NCI-H1105 treated with DMSO at 0.1 percent for 48 hours (cell line): ENCODE data around the gene MBL2.

Experiments
- DNase-seq: peaks from one replicate; lab custom pipeline; 2025; lab: John Stamatoyannopoulos, UW

The MBL2 gene

GRCh38 chr10:52771534-52772445, 794 bp downstream of the MBL2 start:
- DNase-seq: no peak

GRCh38 chr10:52770904-52771303, 1.7 kb downstream of the MBL2 start:
- no peak for DNase-seq

GRCh38 chr10:52769966-52770365, 2.6 kb downstream of the MBL2 start:
- DNase-seq: no peak

- no peak for DNase-seq
Measured at GRCh38 chr10:52768001-52768532, 4.5 kb downstream of the MBL2 start.

GRCh38 chr10:52762088-52762487, 10.5 kb downstream of the MBL2 start:
- DNase-seq: no peak

GRCh38 chr10:52759154-52759553, 13.4 kb downstream of the MBL2 start:
- no peak for DNase-seq

GRCh38 chr10:52758406-52758805, 14.2 kb downstream of the MBL2 start:
- DNase-seq: no peak

- DNase-seq: no peak
Measured at GRCh38 chr10:52757773-52758172, 14.8 kb downstream of the MBL2 start.

- no peak for DNase-seq
Measured at GRCh38 chr10:52756966-52757365, 15.6 kb downstream of the MBL2 start.

GRCh38 chr10:52756295-52756694, 16.3 kb downstream of the MBL2 start:
- no peak for DNase-seq

- DNase-seq: no peak
Measured at GRCh38 chr10:52755297-52756062, 17.1 kb downstream of the MBL2 start.

GRCh38 chr10:52752801-52753445, 19.7 kb downstream of the MBL2 start:
- DNase-seq: no peak

GRCh38 chr10:52752261-52752660, 20.3 kb downstream of the MBL2 start:
- DNase-seq: no peak

GRCh38 chr10:52751337-52751736, 21.2 kb downstream of the MBL2 start:
- no peak for DNase-seq

GRCh38 chr10:52750629-52751028, 22.0 kb downstream of the MBL2 start:
- no peak for DNase-seq

GRCh38 chr10:52747694-52748093, 24.9 kb downstream of the MBL2 start:
- no peak for DNase-seq

- DNase-seq: no peak
Measured at GRCh38 chr10:52746169-52746568, 26.4 kb downstream of the MBL2 start.

- DNase-seq: no peak
Measured at GRCh38 chr10:52744057-52744805, 28.4 kb downstream of the MBL2 start.

GRCh38 chr10:52742731-52743130, 29.9 kb downstream of the MBL2 start:
- no peak for DNase-seq

GRCh38 chr10:52741851-52742250, 30.7 kb downstream of the MBL2 start:
- no peak for DNase-seq

- no peak for DNase-seq
Measured at GRCh38 chr10:52740913-52741675, 31.5 kb downstream of the MBL2 start.
